Transverse colon (tissue), 4 donors: Measurements from ENCODE around the gene CHSY1. TPM values are rescaled to one million over a fixed set of nuclear protein-coding genes. Genes with fewer than 3 reads are reported as not detected.

Source experiments
- DNase-seq: peaks from one replicate; pipeline ENCODE4 v3.0.0-alpha.2; 2019
- H3K27ac ChIP-seq, 4 donors: fragments of 200-600 bp; sonication (generic); 2 replicates each; pipeline ENCODE4 v1.5.1; 2016 to 2018; ENCODE audit warnings: inconsistent platforms in 4 of 4
- H3K27me3 ChIP-seq: fragments of 200-600 bp; sonication (generic); 2 replicates; pipeline ENCODE4 v1.5.1; 2017; ENCODE audit warnings: inconsistent platforms
- H3K36me3 ChIP-seq, 4 donors: fragments of 200-600 bp; sonication (generic); 2 replicates each; pipeline ENCODE4 v1.5.1; 2017 to 2019; ENCODE audit warnings: inconsistent platforms in 4 of 4
- H3K4me1 ChIP-seq, 4 donors: fragments of 200-600 bp; sonication (generic); 2 replicates each; pipeline ENCODE4 v1.5.1; 2017 to 2020; ENCODE audit warnings: inconsistent platforms in 4 of 4
- H3K4me3 ChIP-seq, 4 donors: fragments of 200-600 bp; sonication (generic); 1 replicate in 1 of 4; 2 replicates in 3 of 4; pipeline versions ENCODE4 v1.5.1 to v1.6.1; 2017 to 2019; ENCODE audit warnings: inconsistent platforms in 4 of 4
- H3K9me3 ChIP-seq, 2 donors: fragments of 200-600 bp; sonication (generic); 2 replicates each; pipeline ENCODE4 v1.5.1; 2017 to 2019; ENCODE audit warnings: inconsistent platforms in 2 of 2
- CTCF ChIP-seq, 5 experiments: fragments of 200-600 bp in 3 of 5; fragments of 450-650 bp in 2 of 5; sonication (generic) in 3 of 5; IDR thresholded peaks; 1 replicate in 2 of 5; 2 replicates in 3 of 5; pipeline ENCODE4 v1.5.1; 2016 to 2017; ENCODE audit warnings: antibody characterized with exemption in 5 of 5, inconsistent platforms in 3 of 5, mild to moderate bottlenecking in 2 of 5, moderate library complexity in 1 of 5
- EP300 ChIP-seq: sonication (generic); formaldehyde crosslinking; IDR thresholded peaks from one replicate; pipeline ENCODE4 v1.6.1; 2017; ENCODE audit warnings: antibody characterized with exemption, low read depth
- POLR2A ChIP-seq: fragments of 450-650 bp; IDR thresholded peaks from one replicate; pipeline ENCODE4 v1.6.1; 2016; ENCODE audit warnings: antibody characterized with exemption, mild to moderate bottlenecking, moderate library complexity
- POLR2AphosphoS5 ChIP-seq, 3 donors: sonication (generic); formaldehyde crosslinking; IDR thresholded peaks; one replicate each; pipeline ENCODE4 v1.6.1; 2016; ENCODE audit warnings: antibody characterized with exemption in 3 of 3
- WGBS, 2 donors: methylation state at CpG; one replicate each; pipeline ENCODE4 v1.1.5; 2018; ENCODE audit warnings: low coverage in 1 of 2; 5-methylcytosine and 5-hydroxymethylcytosine counted together
- in situ Hi-C, 4 donors: fragments of 200-750 bp; cut with MboI; loops; one replicate each; pipeline versions ENCODE4 v1.15.0 to v1.15.1; 2017; ENCODE audit warnings: low sequenced_read_pairs in 3 of 4, low pct_ligation_motif_present in 1 of 4, low pct_unique_long_range_greater_than_20kb in 1 of 4
- intact Hi-C: fragments of 100-400 bp; cut with DNase I; formaldehyde crosslinking; loops from one replicate; pipeline ENCODE4 v1.15.1; 2023; ENCODE audit warnings: low total_unique reads
- total RNA-seq, 4 donors: library from RNA; depleted of rRNA; stranded (reverse); fragments of >200 nt; gene quantifications; one replicate each; pipeline ENCODE4 v1.1.0, GENCODE V29; 2016

CHSY1 gene
- total RNA-seq, 4 donors from 2014 or later, result 4.0 to 33.7 (median 11.8) TPM

GRCh38 chr15:101246824-101247745, 4.8 kb downstream of the CHSY1 start:
- H3K36me3 ChIP-seq, result no peaks in the 10 kb centered on the region
- no peaks in the 10 kb centered on the region for H3K9me3 ChIP-seq
- intact Hi-C loops (loop anchor here (10.0 kb wide), 1 partner anchor 122 kb away; no protein-coding TSS in a partner anchor), in situ Hi-C loops (no loop called here)
- 83 to 86% methylated on average over 5 to 10 of the region's 10 CpGs for WGBS, 2 donors
- H3K27me3 ChIP-seq, result no peaks in the 10 kb centered on the region
- peaks cover 10 to 76% (median 31%) of the 10 kb centered on the region in 4 donors for H3K4me1 ChIP-seq
- H3K27ac ChIP-seq, result peak overlapping the region in 2 of 4 donors; percentile 12 to 15
- TF ChIP-seq EP300, result no peak
- TF ChIP-seq POLR2AphosphoS5 (IDR thresholded peaks at IDR 0.05), result no peak
- no peak for TF ChIP-seq POLR2A
- no peak for TF ChIP-seq CTCF (IDR thresholded peaks at IDR 0.05)
- no peak for DNase-seq
- no peak overlapping the region for H3K4me3 ChIP-seq

- Histone ChIP-seq H3K9me3 (no peaks in the 10 kb centered on the region), H3K4me3 (no peak overlapping the region), H3K36me3 (no peaks in the 10 kb centered on the region), H3K27me3 (no peaks in the 10 kb centered on the region), H3K27ac (peak overlapping the region in 1 of 4 donors; percentile 12), H3K4me1 (peaks cover 10 to 83% (median 31%) of the 10 kb centered on the region in 4 donors)
- no peak for TF ChIP-seq EP300
- TF ChIP-seq CTCF (IDR thresholded peaks at IDR 0.05), result no peak
- TF ChIP-seq POLR2A, result no peak
- TF ChIP-seq POLR2AphosphoS5 (IDR thresholded peaks at IDR 0.05), result no peak
- in situ Hi-C loops (no loop called here), intact Hi-C loops (loop anchor here (10.0 kb wide), 1 partner anchor 122 kb away; no protein-coding TSS in a partner anchor)
- DNase-seq, result no peak
- 75 to 84% methylated on average over 4 to 6 of the region's 6 CpGs for WGBS, 2 donors
These were observed 5.5 kb downstream of the CHSY1 start for GRCh38 chr15:101246391-101246790.

- H3K9me3 ChIP-seq, result no peaks in the 10 kb centered on the region
- intact Hi-C loops, result loop anchor here (10.0 kb wide), 1 partner anchor 120 kb away; no protein-coding TSS in a partner anchor
- H3K27ac ChIP-seq, result peak overlapping the region in 1 of 4 donors; percentile 32
- TF ChIP-seq CTCF (IDR thresholded peaks at IDR 0.05), result no peak
- no peak for TF ChIP-seq POLR2A
- TF ChIP-seq EP300, result no peak
- no peak for TF ChIP-seq POLR2AphosphoS5 (IDR thresholded peaks at IDR 0.05)
- no peaks in the 10 kb centered on the region for H3K27me3 ChIP-seq
- H3K4me3 ChIP-seq, result no peak overlapping the region
- WGBS, 2 donors, result 92 to 96% methylated on average over 6 to 14 of the region's 14 CpGs
- H3K4me1 ChIP-seq, result peaks cover 5 to 88% (median 25%) of the 10 kb centered on the region in 4 donors
- no peaks in the 10 kb centered on the region for H3K36me3 ChIP-seq
- in situ Hi-C loops, result no loop called here
- no peak for DNase-seq
These were observed 6.8 kb downstream of the CHSY1 start for GRCh38 chr15:101244889-101245668.
